Measurements from ENCODE around the gene CRYGN. TPM values are rescaled to one million over a fixed set of nuclear protein-coding genes. Genes with fewer than 3 reads are reported as not detected.

CRYGN gene
- total and polyA plus RNA-seq, 2 experiments from 2014 or later, result 0.59 to 1.5 TPM

DNA sequence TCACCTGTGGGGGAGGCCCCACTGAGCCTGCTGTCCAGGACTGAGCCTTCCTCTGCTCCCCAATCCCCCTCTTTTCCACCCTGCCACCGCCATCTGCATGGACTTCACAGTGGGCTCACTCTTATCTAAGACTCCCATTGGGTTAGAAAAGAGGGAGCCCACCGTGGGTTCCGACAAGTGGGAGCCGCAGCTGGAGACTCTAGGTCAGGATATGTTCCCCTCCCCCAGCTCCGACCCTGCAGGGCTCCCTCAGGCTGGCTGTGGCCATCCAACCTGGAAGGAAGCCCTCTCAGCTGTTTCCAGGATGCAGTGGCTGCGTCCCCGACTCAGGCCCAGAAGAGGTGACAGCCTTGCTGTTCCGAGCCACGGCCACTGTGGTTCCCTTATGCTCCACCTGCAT lies 34.9 kb downstream of the CRYGN start:
- H3K9me3 Mint-ChIP-seq, result no peaks in the 10 kb centered on the region
- Histone ChIP-seq H3K4me3 (no peak overlapping the region), H3K27me3 (ENCODE audit: insufficient read depth) (0 out of 2 replicates have a peak, but pooled peaks cover 3% of the 10 kb centered on the region), H3K4me2 (no peak overlapping the region), H2AFZ (no peak overlapping the region), H3K4me1 (ENCODE audit: insufficient read depth) (peaks cover 6% of the 10 kb centered on the region; the same call in 1 of the 2 replicates), H3F3A (replicated peaks; ENCODE audit: low read depth) (peaks cover 8% of the 10 kb centered on the region; the same call in 1 of the 2 replicates), H3K36me3 (ENCODE audit: insufficient read depth) (no peaks in the 10 kb centered on the region), H3K9me2 (ENCODE audit: insufficient read depth) (no peaks in the 10 kb centered on the region), H4K20me1 (replicated peaks; ENCODE audit: insufficient read depth) (no peaks in the 10 kb centered on the region; the same call in 1 of the 2 replicates), H3K27ac (ENCODE audit: low read depth) (no peak overlapping the region), H3K79me2 (replicated peaks; ENCODE audit: insufficient read depth) (no peaks in the 10 kb centered on the region; the same call in 1 of the 2 replicates)
- ATAC-seq (no peak), DNase-seq (ENCODE audit: low spot score) (no peak)
- H3K27ac Mint-ChIP-seq, result peak overlapping the region; percentile 72; the same call in 1 of the 2 replicates
- peaks cover 23% of the 10 kb centered on the region for H3K27me3 Mint-ChIP-seq (ENCODE audit: insufficient read depth, low read depth, poor library complexity)
- peaks cover 34% of the 10 kb centered on the region for H3K4me1 Mint-ChIP-seq
- no peak overlapping the region for H3K4me3 Mint-ChIP-seq
- TF ChIP-seq EZH2phosphoT487 (IDR thresholded peaks at IDR 0.05; ENCODE audit: unreplicated experiment) (no peak), ZNF114 (CRISPR knock-in tag; IDR thresholded peaks at IDR 0.05) (no peak), STAT1 (IDR thresholded peaks at IDR 0.05; ENCODE audit: unreplicated experiment) (no peak)
- TF ChIP-seq, protein P1, sequence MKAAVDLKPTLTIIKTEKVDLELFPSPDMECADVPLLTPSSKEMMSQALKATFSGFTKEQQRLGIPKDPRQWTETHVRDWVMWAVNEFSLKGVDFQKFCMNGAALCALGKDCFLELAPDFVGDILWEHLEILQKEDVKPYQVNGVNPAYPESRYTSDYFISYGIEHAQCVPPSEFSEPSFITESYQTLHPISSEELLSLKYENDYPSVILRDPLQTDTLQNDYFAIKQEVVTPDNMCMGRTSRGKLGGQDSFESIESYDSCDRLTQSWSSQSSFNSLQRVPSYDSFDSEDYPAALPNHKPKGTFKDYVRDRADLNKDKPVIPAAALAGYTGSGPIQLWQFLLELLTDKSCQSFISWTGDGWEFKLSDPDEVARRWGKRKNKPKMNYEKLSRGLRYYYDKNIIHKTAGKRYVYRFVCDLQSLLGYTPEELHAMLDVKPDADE (IDR thresholded peaks at IDR 0.05), result no peak
- no peaks in the 10 kb centered on the region; the same call in 2 of the 3 replicates for H3K36me3 Mint-ChIP-seq (ENCODE audit: low read depth)

DNA sequence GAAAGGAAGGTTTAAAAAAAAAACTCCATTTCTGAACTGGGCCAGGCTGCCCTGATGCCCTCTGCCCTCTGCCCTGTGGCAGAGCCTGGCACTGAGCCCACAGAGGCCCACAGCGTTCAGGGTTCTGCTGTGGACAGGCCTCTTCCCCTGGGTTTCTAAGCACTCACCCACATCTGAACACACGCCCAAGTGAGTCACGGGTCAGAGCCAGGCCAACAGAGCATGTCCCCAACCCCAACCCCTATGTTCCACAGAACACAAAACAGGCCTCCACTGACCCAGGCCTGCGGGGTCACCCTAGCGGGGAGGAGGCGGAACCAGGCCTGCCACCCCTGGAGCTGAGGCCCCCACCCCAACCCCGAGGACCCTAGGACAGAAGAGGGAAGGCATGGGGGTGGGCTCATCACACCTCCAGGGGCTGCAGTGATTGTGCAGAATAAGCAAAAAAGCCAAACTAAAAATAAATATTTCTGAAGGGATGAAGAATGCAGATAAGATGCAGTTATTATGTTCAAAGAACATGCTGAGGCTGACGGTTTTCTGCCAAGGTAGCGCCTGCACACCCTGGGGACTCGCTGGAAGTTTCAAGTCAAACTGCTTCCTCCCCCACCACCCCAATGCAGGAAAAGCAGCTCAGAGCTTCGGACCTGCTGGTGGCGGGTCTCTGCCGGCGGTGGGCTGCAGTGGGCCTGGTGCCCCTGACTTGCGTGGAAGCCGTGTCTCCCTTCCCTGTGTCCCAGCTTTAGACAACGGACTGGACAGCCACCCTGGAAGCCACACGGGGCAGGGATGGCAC lies 35.5 kb downstream of the CRYGN start:
- Mint-ChIP-seq H3K27me3 (ENCODE audit: insufficient read depth, low read depth, poor library complexity) (peaks cover 26% of the 10 kb centered on the region), H3K9me3 (no peaks in the 10 kb centered on the region), H3K27ac (peak overlapping the region; percentile 72; the same call in 1 of the 2 replicates), H3K36me3 (ENCODE audit: low read depth) (no peaks in the 10 kb centered on the region; the same call in 2 of the 3 replicates), H3K4me3 (no peak overlapping the region), H3K4me1 (peaks cover 38% of the 10 kb centered on the region)
- H3K4me3 ChIP-seq, result no peak overlapping the region
- H3K9me2 ChIP-seq (ENCODE audit: insufficient read depth), result no peaks in the 10 kb centered on the region
- H3K4me2 ChIP-seq, result no peak overlapping the region
- no peaks in the 10 kb centered on the region; the same call in 1 of the 2 replicates for H3K79me2 ChIP-seq (replicated peaks; ENCODE audit: insufficient read depth)
- ATAC-seq, result no peak
- H3K27ac ChIP-seq (ENCODE audit: low read depth), result no peak overlapping the region
- H3K27me3 ChIP-seq (ENCODE audit: insufficient read depth), result 0 out of 2 replicates have a peak, but pooled peaks cover 3% of the 10 kb centered on the region
- H4K20me1 ChIP-seq (replicated peaks; ENCODE audit: insufficient read depth), result no peaks in the 10 kb centered on the region; the same call in 1 of the 2 replicates
- peaks cover 8% of the 10 kb centered on the region; the same call in 1 of the 2 replicates for H3F3A ChIP-seq (replicated peaks; ENCODE audit: low read depth)
- H3K4me1 ChIP-seq (ENCODE audit: insufficient read depth), result peaks cover 6% of the 10 kb centered on the region; the same call in 1 of the 2 replicates
- H2AFZ ChIP-seq, result no peak overlapping the region
- H3K36me3 ChIP-seq (ENCODE audit: insufficient read depth), result no peaks in the 10 kb centered on the region
- no peak for DNase-seq (ENCODE audit: low spot score)
- TF ChIP-seq NANOG (IDR thresholded peaks at IDR 0.05; ENCODE audit: borderline replicate concordance) (no peak), ZNF331 (CRISPR knock-in tag; IDR thresholded peaks at IDR 0.05; ENCODE audit: low read depth) (no peak), CREB1 (CRISPR knock-in tag; IDR thresholded peaks at IDR 0.05; ENCODE audit: low read depth) (no peak), STAT1 (IDR thresholded peaks at IDR 0.05; ENCODE audit: unreplicated experiment) (no peak), ZNF114 (CRISPR knock-in tag; IDR thresholded peaks at IDR 0.05) (no peak), POLR2AphosphoS5 (IDR thresholded peaks at IDR 0.05; ENCODE audit: low read depth) (no peak), EZH2 (IDR thresholded peaks at IDR 0.05; ENCODE audit: low read depth, unreplicated experiment) (no peak)
- TF ChIP-seq, protein P2, sequence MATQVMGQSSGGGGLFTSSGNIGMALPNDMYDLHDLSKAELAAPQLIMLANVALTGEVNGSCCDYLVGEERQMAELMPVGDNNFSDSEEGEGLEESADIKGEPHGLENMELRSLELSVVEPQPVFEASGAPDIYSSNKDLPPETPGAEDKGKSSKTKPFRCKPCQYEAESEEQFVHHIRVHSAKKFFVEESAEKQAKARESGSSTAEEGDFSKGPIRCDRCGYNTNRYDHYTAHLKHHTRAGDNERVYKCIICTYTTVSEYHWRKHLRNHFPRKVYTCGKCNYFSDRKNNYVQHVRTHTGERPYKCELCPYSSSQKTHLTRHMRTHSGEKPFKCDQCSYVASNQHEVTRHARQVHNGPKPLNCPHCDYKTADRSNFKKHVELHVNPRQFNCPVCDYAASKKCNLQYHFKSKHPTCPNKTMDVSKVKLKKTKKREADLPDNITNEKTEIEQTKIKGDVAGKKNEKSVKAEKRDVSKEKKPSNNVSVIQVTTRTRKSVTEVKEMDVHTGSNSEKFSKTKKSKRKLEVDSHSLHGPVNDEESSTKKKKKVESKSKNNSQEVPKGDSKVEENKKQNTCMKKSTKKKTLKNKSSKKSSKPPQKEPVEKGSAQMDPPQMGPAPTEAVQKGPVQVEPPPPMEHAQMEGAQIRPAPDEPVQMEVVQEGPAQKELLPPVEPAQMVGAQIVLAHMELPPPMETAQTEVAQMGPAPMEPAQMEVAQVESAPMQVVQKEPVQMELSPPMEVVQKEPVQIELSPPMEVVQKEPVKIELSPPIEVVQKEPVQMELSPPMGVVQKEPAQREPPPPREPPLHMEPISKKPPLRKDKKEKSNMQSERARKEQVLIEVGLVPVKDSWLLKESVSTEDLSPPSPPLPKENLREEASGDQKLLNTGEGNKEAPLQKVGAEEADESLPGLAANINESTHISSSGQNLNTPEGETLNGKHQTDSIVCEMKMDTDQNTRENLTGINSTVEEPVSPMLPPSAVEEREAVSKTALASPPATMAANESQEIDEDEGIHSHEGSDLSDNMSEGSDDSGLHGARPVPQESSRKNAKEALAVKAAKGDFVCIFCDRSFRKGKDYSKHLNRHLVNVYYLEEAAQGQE (IDR thresholded peaks at IDR 0.05; ENCODE audit: unreplicated experiment), result no peak
- TF ChIP-seq, protein P1 (IDR thresholded peaks at IDR 0.05), result no peak

All from GM23338 (cell line).